HG02973 (cell line): ENCODE results near the gene MROH2A.

Experiments
- ATAC-seq: cut with Tn5 transposase; IDR thresholded peaks from one replicate; pipeline ENCODE4 v1.9.1; 2021; ENCODE audit warnings: moderate library complexity; ENCODE audit not compliant: unreplicated experiment

The MROH2A gene

DNA sequence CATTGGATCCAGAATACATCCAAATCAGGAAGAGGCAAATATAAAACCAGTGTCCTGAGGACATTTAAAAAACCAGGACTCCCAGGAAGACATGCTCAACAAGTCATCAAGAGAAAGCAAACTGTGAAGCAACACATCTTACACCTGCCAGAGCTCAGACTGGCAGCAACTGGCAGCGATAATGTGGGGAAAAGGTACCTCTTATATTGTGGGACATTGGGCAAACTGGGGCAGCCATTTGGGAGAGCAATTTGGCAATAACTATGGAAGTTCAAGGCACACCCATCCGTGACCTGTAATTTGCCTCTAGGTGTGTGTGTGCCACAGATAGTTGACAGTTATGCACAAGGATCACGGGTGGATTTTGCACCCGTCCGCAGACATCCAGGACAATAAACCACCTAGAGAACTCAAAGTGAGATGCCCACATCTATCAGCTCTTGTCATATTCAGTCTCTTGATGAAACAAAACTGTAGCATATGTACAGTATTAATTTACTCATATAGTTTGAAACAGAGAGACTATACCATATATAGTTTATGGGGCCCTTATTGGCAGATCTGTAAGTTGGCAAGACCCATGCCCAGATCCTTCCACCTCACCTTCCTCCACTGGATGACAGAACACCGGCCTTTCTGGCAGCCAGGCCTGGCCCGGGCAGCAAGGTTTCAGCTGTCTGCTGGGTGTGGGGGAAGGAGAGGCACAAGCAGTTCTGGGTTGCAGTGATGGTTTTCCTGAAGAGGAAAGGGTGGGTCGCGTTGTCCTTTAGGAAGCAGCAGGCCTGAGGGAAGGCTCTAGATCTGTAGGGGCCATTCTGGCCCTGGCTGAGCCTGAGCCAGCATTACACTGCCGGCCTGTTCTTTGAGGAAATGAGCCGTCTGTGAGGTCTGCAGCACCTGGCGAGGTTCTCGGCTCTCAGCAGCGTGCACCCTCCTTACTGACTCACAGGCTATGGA is 57.4 kb downstream of the MROH2A start:
- no peak for ATAC-seq

DNA sequence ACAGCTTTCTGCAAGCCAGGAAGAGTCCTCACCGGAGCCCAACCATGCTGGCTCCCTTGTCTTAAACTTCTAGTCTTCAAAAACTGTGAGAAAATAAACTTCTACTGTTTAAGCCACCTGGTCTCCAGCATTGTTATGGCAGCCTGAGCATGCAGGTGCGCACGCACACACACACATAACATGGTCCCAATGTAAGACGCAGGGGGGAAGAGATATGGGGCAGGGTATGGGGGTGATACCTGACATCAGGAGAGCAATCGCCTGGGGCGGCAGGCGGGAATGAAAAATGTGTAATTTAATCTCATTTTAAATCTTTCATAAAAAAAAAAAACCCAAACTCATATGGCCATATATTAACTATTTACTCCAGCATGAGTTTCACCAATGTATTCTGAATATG is 58.2 kb downstream of the MROH2A start:
- no peak for ATAC-seq

GRCh38 chr2:233837694-233838229 is 59.6 kb downstream of the MROH2A start:
- ATAC-seq: no peak

DNA sequence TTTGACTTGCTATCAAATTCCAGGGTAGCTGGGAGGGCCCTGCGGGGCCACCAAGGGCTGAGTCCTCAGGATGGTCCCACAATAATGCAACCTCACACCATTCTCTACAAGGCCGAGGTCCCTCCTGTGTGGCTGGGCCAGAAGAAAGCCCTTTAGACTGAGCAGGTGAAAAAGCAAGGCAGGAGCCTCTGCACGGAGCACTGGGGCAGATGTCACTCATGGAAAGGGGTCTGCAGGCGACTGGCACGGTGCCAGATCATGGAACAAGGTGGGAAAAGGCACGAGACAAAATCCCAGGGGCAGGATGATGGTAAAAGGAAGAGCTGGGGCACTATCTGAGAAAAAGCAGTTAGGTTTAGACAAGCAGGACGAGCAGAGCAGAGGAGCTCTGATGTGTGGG is 60.1 kb downstream of the MROH2A start:
- no peak for ATAC-seq

GRCh38 chr2:233838726-233839446 is 60.8 kb downstream of the MROH2A start:
- ATAC-seq: no peak

DNA sequence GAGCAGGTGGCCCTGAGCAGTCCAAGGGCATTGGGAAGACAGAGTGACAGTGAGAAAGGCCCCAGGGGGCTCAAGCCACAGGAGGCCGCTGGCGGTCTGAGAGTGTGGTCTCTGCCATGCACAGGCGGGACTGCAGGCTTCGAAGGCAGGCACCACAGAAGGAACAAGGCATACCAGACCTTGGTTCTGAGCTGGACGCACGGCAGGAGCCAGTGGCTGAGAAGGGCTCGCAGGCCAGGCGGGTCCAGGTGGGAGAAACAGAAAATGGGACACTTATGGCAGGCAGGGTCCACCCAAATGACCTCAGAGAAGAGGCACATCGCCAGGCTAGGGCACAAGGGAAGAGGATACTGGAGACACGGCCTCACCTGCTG is 61.3 kb downstream of the MROH2A start:
- no peak for ATAC-seq

DNA sequence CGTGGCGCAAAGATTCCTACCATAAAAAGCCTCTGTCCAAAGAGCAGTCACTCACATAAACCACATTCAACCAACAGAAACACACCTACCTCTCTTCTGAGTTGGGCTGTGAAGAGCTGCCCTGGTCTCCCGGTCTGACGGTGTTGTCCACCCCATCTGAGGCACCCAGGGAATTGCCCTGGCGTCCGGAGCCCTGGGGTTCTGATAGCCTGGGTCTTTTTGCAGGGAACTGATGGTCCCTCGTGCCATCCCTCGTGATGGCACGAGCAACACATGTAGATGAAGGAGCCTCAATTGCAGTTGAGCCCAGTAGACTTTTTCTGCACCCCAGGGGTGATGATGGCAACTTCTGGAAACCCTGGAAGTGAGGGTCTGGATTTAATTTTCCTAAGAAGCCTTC is 62.4 kb downstream of the MROH2A start:
- no peak for ATAC-seq

GRCh38 chr2:233841183-233841582 is 63.1 kb downstream of the MROH2A start:
- no peak for ATAC-seq

DNA sequence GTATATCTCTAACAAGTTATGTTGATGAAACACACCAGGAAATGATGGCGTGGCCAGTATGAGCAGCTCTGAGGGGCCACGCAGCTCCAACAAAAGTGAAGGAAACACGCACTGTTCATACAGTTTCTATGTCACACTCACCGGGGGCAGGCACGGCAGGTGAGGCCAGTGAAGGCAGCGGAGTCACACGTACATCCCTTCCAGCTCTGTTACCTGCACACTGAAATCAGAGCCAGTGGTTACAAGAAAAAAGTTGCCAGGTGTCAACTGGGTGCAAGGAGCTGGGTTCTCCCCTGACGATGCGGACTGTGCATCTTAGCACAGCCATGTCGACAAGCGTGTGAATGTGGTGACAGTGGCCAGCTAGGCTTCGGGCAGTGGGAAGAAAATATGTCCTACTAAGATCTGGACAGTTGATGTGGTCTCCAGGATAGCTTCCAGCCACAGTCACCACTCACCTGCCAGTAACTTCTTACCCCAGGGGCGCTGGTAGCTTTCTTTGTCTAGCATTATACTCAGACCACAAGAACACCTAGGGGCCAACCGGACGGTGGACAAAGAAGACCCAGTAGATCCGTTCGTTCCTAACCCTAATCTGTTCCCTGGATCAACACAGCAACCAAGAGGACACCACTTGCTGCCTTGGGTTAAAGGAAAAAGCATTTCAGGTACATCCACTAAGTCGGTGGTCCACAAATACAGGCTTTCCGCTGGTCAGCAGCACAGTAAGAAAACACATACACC is 66.1 kb downstream of the MROH2A start:
- ATAC-seq: no peak

DNA sequence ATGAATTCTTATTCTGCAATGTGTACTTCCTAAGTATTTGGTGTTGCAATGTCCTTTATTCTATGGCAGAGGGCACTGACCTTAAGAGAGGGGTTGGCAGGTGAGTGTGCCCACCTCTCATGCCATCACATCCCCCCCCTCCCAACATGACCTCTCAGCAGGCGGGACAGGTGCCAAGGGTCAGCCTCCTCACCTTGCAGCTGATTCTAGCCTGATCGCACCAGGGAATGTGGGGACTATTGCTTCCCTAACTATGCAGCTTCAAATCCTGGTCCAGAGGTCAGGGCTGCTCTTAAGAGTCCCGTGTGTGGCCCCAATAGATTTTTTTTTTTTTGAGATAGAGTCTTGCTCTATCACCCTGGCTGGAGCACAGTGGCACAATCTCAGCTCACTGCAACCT is 66.7 kb downstream of the MROH2A start:
- ATAC-seq: no peak

DNA sequence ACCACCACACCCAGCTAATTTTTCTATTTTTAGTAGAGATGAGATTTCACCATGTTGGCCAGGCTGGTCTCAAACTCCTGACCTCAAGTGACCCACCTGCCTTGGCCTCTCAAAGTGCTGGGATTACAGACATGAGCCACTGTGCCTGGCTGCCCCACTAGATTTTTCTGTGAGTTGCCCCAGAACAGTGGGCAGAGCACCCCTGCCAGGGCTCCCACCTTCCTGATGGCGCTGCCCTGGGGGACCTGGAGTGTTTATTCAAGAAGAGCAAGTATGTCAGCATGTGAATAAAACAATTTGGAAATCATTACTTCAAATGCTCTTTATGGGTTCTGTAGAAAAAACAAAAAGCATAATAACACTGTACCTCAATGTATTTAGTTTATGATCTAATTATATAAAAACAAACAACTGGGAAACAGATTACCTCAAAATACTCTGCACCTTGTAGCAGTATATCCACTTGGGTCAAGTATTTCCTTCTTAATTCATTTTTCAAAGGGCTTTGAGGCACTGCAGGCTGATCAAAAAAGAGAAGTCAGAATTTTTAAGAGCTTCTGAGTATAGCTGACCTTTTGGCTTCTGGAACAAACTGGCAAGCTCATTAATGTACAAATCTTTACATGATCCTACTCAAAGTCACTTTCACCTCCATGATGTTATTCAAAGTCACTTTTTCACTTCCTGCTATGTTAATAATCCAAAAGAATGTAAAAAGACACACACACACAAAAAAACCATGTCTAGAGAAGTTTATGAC is 67.4 kb downstream of the MROH2A start:
- no peak for ATAC-seq

- ATAC-seq: no peak
Observed at GRCh38 chr2:233846387-233847247, 68.5 kb downstream of the MROH2A start.

DNA sequence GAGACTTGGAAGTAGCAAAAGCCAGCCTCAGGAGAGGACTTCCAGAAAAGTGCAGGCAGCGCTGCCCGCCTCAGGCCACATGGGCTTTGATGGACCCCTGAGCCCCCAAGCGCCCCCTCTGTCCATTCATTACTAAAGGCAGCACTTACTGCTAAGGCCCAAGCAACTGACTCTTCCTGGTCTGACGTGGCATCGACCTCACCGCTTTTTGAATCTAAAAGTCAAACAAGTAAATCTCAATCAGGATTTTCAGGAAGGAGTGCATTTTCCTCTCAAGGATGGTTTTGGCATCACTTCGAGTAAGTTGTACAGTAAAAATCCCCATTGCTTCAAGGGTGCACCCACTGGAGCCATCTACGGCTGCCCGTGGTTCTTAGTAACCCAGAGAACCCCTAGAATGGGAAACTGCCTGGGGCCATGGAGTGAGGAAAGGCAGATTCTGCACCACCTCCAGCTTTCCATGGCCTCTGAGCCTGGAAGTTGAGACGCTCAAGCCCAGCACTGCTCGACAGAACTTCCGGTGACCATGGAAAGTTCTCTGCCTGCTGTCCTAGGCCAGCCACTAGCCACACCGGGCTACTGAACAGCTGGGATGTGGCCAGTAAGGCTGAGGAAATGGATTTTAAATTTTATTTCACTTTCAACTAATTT is 69.2 kb downstream of the MROH2A start:
- ATAC-seq: no peak

DNA sequence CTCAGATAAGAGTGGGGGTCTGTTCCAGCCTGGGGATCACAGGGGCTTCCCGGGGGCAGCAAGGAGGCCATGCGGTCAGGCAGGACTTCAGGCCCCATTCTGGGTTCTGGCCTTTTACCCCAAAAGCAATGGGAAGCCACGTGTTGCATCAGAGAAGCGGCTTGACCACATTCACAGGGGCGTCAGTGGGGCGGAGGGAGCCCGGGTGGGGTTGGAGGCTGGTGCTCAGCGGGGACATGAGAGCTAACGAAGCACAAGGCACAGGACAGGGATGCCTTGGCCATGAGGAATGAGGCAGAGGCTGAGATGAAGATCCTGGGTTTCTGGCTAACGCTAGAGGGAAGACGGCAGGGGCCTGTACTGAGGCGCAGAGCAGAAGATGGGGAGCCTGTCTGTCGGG is 70.1 kb downstream of the MROH2A start:
- ATAC-seq: no peak

DNA sequence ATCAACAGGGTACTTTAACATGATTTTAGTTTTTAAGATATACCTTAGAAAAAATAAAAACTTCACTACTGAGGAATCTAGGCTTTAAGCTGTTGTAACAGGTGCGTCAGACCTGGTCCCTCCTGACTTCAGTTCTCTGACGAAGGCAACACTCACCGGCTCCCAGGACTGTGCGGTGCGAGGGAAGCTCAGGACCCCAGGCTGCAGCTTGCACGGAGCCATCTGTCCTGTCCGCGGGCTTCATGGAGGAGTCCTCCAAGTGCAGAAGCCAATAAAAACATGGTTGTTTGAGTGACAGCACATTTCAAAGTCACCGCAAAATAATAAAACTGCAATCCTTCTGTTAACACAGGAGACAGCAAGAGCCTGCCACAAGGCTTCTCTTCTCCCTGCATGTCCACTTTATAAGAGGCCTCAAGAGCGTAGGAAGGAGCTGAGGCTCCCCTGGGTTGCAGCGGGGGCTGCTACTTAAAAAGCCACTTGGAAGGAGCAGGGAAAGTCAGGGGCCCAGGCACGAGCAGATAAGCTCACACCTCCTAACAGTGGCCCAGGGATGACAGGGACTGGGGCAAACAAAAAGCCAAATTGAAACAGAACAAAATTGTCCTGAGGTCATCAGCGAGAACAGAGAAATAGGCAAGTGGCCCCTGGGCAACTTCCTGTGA is 71.6 kb downstream of the MROH2A start:
- ATAC-seq: no peak

- no peak for ATAC-seq
Observed at GRCh38 chr2:233850745-233851144, 72.6 kb downstream of the MROH2A start.

DNA sequence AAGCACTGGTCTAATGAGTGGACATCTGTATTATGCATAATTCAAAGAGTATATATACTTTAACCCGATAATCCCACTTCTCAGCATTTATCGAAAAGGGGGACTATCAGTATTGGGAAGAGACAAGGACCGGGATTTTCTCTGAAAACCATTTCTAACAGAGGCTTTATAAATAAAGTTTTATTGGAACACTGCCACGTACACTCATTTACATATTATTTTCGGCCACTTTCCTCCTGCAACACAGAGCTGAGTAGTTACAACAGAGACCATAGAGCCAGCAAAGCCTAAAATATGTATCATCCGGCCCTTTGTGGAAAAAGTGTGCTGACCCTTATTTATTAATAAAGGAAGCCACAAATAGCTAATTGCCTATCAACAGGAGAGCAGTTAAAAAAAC is 73.0 kb downstream of the MROH2A start:
- ATAC-seq: no peak

DNA sequence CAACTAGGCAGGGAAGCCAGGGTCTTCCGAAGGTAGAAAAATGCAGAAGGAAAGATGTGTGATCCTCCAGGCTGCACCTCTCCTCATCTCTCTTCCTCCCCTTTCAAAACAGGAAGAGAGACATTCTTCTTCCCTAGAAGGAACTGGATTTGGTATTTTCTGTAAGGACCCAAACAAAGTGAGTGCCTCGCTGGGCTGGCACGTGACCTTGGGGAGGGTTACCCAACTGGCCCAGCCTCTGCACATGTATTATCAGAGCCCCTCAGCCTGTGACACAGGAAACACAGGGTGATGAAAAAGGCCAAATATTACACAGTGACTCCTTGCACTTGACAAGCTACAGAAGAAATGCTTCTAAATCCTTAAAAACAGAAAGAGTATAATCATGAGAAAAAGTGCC is 73.9 kb downstream of the MROH2A start:
- no peak for ATAC-seq

DNA sequence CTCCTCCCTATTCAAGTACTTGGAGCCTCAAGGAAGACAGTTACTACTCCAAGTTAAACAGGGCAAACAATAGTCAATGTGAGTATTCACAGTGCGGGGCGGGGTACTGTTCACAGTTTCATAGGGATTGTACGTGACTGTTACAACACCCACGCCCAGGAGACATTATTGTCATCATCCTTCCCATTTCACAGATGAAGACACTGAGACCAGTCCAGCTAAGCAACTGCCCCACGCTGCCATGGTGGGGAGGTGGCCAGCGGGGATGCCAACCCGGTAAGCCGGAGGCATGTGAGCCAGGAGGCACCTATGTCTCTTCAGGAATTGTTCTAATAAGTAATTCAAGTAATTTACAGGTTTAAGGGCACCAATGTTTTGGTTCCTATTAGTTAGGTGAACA is 75.2 kb downstream of the MROH2A start:
- no peak for ATAC-seq
